Kidney tubule cell (primary cell): ENCODE results near the gene PCDHGB3.
"Not testable (repeated sequence)": the region's sequence is repeated elsewhere in the genome, so short reads cannot be mapped to it uniquely, and the experiment has no call there.

Experiments used
- DNase-seq: peaks from one replicate; pipeline ENCODE4 v3.0.0-alpha.2; 2018; ENCODE audit warnings: low spot score

The PCDHGB3 gene

GRCh38 chr5:141392429-141393198, 22.6 kb downstream of the PCDHGB3 start, which contains the start of gene PCDHGA8:
TSS of gene PCDHGA8 (plus strand) at chr5:141392633. CDS start at chr5:141392814, 181 bp downstream.
- no peak for DNase-seq

GRCh38 chr5:141393267-141393666, 23.2 kb downstream of the PCDHGB3 start:
- no peak for DNase-seq

- not testable (repeated sequence) for DNase-seq
Measured at GRCh38 chr5:141394401-141395187, 24.6 kb downstream of the PCDHGB3 start.

GRCh38 chr5:141397756-141398551, 27.9 kb downstream of the PCDHGB3 start, which contains the start of gene PCDHGB5:
TSS of gene PCDHGB5 (plus strand) at chr5:141397947. CDS start at chr5:141398128, 181 bp downstream.
- DNase-seq, result peak; percentile 67

- DNase-seq, result no peak
Measured at GRCh38 chr5:141398608-141399007, 28.6 kb downstream of the PCDHGB3 start.

GRCh38 chr5:141399555-141400258, 29.7 kb downstream of the PCDHGB3 start:
- DNase-seq, result no peak

- DNase-seq, result peak; percentile 37
Measured at GRCh38 chr5:141402553-141403243, 32.7 kb downstream of the PCDHGB3 start, which contains the start of gene PCDHGA9. TSS of gene PCDHGA9 (plus strand) at chr5:141402778. CDS start at chr5:141402953, 175 bp downstream.

- no peak for DNase-seq
Measured at GRCh38 chr5:141403387-141403786, 33.3 kb downstream of the PCDHGB3 start.

GRCh38 chr5:141407790-141408505, 37.9 kb downstream of the PCDHGB3 start, which contains the start of gene PCDHGB6:
TSS of gene PCDHGB6 (plus strand) at chr5:141408021. CDS start at chr5:141408203, 182 bp downstream.
- peak; percentile 47 for DNase-seq

GRCh38 chr5:141409598-141410306, 39.7 kb downstream of the PCDHGB3 start:
- DNase-seq, result no peak

- DNase-seq, result no peak
Measured at GRCh38 chr5:141411575-141411974, 41.5 kb downstream of the PCDHGB3 start.

GRCh38 chr5:141412854-141413539, 43.0 kb downstream of the PCDHGB3 start, which contains the start of gene PCDHGA10:
TSS of gene PCDHGA10 (plus strand) at chr5:141412987. CDS start at chr5:141413176, 189 bp downstream.
- DNase-seq, result peak; percentile 58

GRCh38 chr5:141413540-141414069, 43.6 kb downstream of the PCDHGB3 start:
- DNase-seq, result no peak

GRCh38 chr5:141414548-141415274, 44.7 kb downstream of the PCDHGB3 start:
- not testable (repeated sequence) for DNase-seq

- DNase-seq, result not testable (repeated sequence)
Measured at GRCh38 chr5:141415275-141415618, 45.2 kb downstream of the PCDHGB3 start.

- peak; percentile 80 for DNase-seq
Measured at GRCh38 chr5:141417494-141418172, 47.6 kb downstream of the PCDHGB3 start, which contains the start of gene PCDHGB7. TSS of gene PCDHGB7 (plus strand) at chr5:141417677. CDS start at chr5:141417860, 183 bp downstream.
